C4-2B (cell line): Measurements from ENCODE around the gene SUCNR1.
"Not testable (repeated sequence)": the region's sequence is repeated elsewhere in the genome, so short reads cannot be mapped to it uniquely, and the experiment has no call there.

Source experiments
- H3K27ac ChIP-seq: fragments of 450-650 bp; 2 replicates; pipeline ENCODE4 v1.5.1; 2017
- CTCF ChIP-seq: fragments of 450-650 bp; conservative IDR thresholded peaks from 2 replicates; pipeline ENCODE4 v1.5.1; 2017; ENCODE audit warnings: mild to moderate bottlenecking
- ZFX ChIP-seq: fragments of 450-650 bp; IDR thresholded peaks from 2 replicates; pipeline ENCODE4 v1.6.1; 2017

SUCNR1 gene

GRCh38 chr3:151859905-151860304 lies 13.5 kb upstream of the SUCNR1 start:
- no peak overlapping the region for H3K27ac ChIP-seq
- no peak for TF ChIP-seq ZFX
- no peak for TF ChIP-seq CTCF

GRCh38 chr3:151863611-151864010 lies 9.8 kb upstream of the SUCNR1 start:
- no peak for TF ChIP-seq ZFX
- TF ChIP-seq CTCF: no peak

GRCh38 chr3:151864423-151865101 lies 8.9 kb upstream of the SUCNR1 start:
- TF ChIP-seq ZFX (no peak), CTCF (no peak)
- no peak overlapping the region for H3K27ac ChIP-seq

More at GRCh38 chr3:151863611-151864010, 9.8 kb upstream of the SUCNR1 start:
- no peak overlapping the region for H3K27ac ChIP-seq

- no peak overlapping the region for H3K27ac ChIP-seq
- TF ChIP-seq ZFX: no peak
Measured at GRCh38 chr3:151866711-151867410, 6.6 kb upstream of the SUCNR1 start.

- H3K27ac ChIP-seq: no peak overlapping the region
- TF ChIP-seq CTCF: no peak
- TF ChIP-seq ZFX: no peak
Measured at GRCh38 chr3:151867666-151868065, 5.8 kb upstream of the SUCNR1 start.

GRCh38 chr3:151869181-151869580 lies 4.3 kb upstream of the SUCNR1 start:
- no peak overlapping the region for H3K27ac ChIP-seq
- TF ChIP-seq CTCF (no peak), ZFX (no peak)

- H3K27ac ChIP-seq: no peak overlapping the region
- TF ChIP-seq ZFX (no peak), CTCF (no peak)
Measured at GRCh38 chr3:151871639-151872468, 1.6 kb upstream of the SUCNR1 start.

GRCh38 chr3:151874079-151874478 lies 636 bp downstream of the SUCNR1 start:
- not testable (repeated sequence) for H3K27ac ChIP-seq
